NCI-H345 treated with DMSO at 0.1 percent for 48 hours (cell line): Measurements from ENCODE around the gene SF3A2.
A peak's percentile ranks its signal among the peaks of the same experiment; 100 is the strongest.

ENCODE experiments used
- DNase-seq: peaks from one replicate; lab custom pipeline; 2025; ENCODE audit not compliant: unreplicated experiment; lab: John Stamatoyannopoulos, UW

Gene SF3A2

DNA sequence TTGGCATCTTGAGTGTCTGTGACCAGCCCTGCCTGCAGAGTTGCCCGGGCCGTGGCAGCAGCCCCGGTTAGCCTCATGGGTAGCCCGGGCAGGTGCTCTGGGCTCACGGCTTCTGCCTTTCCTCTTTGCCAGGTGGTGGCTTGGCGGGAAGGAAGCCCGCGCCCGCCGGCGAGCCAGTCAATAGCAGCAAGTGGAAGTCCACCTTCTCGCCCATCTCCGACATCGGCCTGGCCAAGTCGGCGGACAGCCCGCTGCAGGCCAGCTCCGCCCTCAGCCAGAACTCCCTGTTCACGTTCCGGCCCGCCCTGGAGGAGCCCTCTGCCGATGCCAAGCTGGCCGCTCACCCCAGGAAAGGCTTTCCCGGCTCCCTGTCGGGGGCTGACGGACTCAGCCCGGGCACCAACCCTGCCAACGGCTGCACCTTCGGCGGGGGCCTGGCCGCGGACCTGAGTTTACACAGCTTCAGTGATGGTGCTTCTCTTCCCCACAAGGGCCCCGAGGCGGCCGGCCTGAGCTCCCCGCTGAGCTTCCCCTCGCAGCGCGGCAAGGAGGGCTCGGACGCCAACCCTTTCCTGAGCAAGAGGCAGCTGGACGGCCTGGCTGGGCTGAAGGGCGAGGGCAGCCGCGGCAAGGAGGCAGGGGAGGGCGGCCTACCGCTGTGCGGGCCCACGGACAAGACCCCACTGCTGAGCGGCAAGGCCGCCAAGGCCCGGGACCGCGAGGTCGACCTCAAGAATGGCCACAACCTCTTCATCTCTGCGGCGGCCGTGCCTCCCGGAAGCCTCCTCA, 10.4 kb upstream of the SF3A2 start:
- no peak for DNase-seq

DNA sequence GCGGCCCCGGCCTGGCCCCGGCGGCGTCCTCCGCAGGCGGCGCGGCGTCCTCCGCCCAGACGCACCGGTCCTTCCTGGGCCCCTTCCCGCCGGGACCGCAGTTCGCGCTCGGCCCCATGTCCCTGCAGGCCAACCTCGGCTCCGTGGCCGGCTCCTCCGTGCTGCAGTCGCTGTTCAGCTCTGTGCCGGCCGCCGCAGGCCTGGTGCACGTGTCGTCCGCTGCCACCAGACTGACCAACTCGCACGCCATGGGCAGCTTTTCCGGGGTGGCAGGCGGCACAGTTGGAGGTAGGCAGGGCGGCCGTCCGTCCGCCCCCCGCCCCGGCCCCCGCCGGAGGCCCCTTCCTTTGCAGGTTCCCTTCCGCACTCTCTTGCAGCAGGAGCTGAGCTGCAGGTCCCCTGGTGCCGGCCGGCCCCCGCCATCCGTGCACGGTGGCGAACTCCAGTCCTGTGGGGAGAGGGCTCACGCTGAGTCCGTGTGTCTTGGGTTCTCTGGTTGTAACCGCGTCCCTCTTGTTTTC, 9.7 kb upstream of the SF3A2 start:
- no peak for DNase-seq

DNA sequence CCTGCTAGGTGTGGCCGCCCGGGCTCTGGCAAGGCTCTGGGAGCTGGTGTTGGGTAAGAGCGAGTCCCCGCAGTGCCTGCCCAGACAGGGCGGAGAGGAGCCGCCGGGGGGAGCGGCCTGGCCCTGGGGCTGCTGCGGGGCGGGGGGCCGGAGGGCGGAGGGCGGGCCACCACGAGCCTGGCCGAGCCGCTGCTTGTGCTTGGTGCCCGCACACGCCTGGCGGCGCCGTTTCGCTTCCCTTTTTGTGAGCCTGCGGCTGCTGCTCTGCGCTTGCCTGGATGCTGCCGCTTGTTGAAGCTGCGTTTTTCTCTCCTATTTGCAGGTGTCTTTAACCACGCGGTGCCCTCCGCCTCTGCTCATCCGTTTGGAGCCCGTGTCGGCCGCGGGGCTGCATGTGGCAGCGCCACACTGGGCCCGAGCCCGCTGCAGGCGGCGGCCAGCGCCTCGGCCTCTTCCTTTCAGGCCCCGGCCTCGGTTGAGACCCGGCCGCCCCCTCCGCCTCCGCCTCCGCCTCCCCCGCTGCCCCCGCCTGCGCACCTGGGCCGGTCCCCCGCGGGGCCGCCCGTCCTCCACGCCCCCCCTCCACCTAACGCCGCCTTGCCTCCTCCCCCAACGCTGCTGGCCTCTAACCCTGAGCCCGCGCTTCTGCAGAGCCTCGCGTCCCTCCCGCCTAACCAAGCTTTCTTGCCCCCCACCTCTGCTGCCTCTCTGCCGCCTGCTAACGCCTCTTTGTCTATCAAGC, 9.0 kb upstream of the SF3A2 start:
- no peak for DNase-seq

DNA sequence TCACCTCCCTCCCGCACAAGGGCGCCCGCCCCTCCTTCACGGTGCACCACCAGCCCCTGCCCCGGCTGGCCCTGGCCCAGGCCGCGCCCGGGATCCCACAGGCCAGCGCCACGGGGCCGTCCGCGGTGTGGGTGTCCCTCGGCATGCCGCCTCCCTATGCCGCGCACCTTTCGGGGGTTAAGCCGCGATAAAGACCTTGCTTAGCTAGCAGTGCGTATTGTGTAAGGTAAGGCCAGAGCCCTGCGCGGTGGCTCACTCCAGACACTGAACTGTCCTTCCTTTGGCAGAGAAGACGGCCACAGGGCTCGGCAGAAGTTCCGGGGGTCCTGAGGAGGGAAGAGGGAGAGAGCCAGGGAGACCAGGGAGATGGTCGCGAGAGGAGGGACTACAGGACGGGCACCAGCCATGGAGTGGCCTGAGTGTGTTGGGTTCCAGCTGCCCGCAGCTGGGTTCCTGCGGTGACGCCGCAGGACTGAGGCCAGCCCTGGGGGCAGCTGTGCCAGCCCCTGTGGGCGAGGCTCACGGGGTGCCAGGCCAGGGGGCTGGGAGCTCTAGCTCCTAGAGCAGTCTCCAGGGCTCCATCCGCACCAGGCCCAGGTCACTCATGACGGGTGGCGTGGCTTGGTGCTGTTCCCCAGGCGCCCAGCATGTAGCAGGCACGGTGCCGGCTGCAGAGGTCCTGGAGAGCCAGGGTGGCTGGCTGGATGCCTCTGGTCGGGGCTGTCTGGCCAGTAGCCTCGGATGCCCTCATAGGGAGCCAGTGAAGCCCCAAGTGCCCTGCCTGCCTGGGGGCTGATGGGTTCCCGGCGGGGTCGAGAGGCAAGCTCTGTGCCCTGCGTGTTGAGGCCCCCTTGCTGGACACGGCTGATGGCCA, 8.2 kb upstream of the SF3A2 start:
- DNase-seq, result no peak

DNA sequence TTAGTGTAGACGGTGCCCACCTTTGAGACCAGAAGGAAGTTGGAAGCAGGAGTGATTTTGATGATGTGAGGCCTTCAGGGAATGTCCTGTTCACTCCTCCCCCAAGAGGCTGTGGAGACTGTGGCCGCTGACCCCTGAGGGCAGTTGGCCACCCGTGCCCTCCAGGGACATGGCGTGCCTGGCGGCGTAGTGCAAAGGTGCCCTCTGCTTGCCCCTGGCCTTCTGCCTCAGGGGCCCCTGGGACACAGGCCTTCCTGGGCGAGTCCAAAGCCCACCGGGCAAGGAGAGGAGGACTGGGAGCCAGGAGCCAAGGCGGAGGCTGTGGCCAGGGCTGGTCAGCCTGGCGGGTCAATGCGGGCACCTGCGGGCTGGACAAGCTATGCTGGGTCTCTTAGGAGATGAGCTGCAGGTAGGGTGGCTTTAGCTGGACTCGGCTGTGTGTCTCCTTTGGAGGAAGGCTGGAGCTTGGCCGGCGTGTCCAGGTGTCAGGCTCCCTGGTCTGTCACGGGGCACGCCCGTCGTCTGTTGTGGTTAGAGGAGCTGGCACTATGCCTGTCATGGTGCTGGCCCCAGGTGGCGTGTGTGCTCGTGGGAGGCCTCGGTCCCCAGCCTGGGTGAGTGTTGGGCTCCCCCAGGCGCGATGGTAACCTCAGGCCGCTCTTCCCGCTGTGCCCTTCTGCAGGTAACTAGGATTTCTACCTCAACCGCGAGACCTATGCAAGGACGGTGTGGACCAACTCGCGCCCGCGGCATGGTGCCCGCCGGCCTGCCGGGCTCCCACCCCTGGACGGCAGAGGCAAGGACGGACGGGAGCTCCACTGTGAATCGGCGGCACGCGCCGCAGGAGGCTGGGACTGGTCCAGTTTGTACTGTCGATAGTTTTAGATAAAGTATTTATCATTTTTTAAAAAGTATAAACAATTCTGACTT, 7.3 kb upstream of the SF3A2 start:
- DNase-seq, result no peak

DNA sequence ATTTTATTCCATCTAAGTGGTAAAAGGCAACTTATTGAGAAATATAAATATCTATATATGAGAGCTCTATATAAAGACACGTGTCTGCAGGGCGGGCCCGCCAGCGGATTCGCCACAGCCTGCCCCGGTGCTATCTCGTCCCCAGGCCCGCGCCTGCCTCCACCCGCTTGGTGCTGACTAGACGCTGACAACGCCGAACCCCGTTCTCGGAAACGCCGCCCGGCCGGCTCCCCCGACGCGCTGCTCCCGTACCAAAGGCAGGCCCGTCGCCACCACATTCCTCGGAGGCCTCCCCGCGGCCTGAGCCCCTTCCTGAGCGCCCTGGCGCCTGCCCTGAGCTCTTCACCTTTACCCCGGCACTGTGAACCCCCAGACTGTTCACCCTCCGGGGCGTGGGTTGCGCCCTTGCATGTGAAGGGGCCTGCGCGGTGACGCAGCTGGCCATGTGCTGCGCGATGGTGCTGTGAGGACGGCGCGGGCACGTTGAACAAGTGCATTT, 6.5 kb upstream of the SF3A2 start:
- DNase-seq, result no peak

DNA sequence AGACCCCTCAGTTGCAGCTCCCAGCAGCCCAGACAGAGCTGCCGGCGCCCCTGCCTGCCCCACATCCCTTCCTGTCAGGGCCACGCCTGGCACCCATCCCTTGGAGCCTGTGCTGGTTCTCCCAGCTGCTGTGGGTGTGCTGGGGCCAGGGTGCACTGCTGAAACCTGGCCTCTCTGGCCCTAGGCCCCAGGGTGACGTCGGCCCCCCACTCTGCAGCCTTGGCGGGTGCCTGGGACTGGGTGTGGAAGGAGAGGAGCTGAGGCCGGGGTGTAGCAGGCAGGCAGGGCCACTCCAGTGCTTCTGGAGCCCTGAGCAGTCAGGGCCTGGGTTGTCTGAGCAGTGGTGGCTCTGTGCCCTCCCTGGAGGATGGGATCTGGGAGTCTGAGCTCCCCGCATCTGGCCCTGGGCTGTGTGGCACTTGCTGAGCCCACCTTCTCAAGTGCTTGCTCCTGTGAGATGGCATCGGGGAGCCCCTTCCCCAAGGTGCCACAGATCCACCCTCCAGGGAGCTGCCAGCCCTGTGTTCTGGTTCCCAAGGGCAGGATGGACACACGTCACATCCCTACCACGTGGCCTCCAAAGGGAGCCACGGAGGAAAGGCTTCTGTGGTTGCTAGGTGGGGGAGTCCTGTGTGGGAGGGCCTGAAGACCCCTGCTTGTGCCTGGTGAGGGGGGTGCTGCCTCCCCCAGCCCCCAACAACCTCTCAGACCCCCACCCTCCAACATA, 5.7 kb upstream of the SF3A2 start:
- DNase-seq, result no peak

DNA sequence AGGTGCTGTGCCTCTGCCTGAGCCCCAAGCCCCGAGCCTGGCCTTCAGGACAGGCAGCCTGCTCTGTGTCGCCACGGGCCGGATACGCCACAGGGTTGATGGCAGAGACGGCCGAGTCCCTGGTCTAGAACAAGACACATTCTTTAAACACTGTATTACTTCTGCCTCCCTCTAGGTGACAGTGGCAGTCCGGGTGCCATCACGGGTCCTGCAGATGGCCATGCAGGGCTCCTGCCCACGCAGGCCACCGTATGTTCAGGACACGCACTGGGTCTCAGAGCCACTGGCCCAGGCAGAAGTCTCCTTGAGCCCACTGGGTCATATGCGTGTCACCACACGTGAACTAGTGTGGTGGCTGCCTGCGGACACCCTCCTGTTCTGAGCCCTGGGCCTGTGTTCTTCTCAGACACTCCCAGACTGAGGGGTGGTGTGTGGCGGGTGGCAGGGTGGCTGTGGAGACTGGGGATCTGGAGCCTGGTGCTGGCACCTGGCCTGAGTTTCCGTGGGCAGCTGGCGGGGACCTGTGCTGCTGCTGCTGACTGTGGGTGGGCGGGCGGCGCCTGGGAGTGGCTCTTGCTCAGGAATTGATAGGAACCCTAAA, 4.9 kb upstream of the SF3A2 start:
- DNase-seq, result no peak

DNA sequence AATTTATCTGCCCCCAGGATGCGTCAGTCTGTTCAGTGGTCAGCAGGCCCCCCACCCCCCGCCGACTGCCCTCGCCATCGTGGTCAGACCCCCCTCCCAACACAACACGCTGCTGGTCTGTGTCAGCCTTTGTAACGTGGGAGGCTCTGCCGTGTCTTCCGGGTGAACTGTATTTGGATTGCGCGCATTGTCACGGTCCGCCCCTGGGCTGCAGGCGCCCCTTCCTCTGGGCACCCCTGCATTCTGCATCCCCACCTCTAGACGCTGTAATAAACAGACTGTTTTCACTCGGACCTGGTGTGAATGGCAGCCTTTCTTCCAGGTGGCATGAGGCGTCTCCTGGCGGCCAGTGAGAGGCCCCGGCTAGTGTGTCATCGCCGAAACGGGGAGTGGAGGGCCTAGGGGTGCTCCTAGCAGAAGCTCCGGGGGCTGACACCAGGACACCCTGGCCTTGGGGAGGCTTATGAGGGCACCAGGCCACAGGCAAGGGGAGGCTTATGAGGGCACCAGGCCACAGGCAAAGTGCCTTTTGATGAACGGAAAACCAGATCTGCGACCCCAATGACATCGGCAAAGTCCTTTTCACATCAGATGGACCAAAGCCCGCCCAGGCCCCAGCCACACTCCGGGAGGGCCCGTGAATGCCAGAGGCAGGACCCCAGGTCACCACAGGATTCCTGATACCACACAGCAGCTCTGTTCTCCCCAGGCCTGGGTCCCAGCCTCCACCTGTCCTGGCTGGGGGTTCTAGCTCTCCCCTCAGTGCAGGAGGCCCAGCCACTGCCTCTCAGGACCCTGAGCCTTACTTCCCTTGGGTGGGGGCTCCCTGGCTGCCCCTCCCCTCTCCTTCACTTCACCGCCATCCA, 4.1 kb upstream of the SF3A2 start:
- no peak for DNase-seq

DNA sequence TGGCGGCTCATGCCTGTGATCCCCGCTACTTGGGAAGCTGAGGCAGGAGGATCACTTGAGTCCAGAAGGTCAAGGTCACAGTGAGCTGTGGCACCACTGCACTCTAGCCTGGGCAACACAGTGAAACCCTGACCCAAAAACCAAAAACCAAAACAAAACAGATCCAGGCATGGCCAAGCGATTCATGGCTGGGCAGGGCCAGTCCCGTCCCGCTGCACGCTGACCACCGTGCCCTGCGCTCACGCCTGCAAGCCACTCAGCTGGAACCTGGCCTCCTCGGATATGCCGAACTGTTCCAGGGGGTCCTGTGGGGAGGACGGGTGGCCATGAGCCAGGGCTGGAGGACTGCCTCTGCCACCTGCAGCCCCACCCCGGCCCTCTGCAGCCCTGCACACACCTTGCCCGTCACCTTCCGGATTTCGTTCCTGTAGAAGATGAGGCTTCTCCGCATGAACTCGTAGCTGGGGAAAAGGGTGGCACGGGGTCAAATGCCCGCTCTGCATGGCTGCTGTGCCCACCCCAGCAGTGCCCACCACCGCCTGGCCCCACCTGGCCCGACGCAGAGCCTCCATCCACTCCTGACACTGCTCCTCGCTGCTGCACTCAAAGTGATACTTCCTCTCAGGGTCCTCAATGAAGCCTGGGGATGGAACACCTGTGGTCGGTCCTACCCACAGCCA, 2.9 kb upstream of the SF3A2 start:
- no peak for DNase-seq

DNA sequence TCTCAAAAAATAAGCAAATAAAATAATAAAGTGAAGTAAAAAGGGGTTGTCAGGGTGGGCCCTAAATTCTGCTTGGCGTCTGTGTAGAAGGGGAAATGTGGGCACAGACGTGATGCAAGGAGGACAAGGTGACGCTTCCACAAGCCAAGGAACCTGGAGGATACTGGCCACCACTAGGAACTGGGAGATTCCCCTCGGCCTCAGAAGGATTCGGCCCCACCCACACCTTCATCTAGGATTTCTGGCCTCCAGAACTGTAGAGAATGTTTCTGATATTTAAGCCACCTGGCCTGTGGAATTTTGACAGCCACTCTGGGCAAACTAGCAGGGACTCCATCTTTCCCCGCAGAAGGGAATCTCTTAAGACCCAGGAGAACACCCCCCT, 1.6 kb upstream of the SF3A2 start:
- no peak for DNase-seq

DNA sequence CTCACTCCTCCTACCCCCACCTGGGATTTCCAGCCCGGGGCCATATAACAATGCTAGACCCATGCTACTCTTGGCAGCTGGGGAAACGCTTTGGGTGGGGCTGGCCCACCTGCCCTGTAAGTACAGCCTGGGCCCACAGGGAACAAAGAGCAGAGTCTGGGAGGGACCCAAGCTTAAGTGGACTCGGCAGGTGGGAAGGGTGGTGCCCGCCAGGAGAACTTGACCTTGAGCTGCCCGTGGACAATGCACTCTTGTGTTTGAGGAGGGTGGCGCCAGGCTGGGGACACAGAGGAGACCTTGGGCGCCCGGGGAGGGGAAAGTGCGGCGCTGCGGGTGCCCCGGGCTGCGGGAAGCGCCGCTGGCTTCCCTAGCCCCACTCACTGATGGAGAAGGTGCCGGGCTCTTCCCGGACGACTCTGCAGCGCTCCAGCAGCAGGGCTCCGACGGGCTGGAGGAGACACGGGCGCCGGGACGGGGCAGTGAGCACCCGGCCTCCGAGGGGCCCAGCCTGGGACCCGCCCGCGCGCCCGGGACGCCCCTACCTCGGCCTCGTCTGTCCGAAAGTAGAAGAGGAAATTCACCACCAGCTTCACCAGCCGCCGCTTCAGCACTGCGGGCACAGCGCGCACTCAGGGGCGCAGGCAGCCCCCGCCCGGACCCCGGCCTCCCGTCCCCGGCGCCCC, 1.1 kb upstream of the SF3A2 start:
- peak; percentile 87 for DNase-seq

DNA sequence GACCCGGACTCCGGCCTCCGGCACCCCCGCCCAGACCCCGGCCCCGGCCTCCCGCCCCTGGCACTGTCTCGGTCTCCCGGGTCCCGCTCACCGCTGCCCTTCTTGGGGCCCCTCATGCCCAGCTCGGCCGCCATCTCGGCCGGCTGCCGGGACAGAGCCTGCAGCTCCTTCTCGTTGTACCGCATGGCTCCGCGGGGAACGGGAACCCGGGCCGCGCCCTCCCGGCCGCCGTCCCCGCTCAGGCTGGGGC, 635 bp upstream of the SF3A2 start:
- DNase-seq, result no peak

DNA sequence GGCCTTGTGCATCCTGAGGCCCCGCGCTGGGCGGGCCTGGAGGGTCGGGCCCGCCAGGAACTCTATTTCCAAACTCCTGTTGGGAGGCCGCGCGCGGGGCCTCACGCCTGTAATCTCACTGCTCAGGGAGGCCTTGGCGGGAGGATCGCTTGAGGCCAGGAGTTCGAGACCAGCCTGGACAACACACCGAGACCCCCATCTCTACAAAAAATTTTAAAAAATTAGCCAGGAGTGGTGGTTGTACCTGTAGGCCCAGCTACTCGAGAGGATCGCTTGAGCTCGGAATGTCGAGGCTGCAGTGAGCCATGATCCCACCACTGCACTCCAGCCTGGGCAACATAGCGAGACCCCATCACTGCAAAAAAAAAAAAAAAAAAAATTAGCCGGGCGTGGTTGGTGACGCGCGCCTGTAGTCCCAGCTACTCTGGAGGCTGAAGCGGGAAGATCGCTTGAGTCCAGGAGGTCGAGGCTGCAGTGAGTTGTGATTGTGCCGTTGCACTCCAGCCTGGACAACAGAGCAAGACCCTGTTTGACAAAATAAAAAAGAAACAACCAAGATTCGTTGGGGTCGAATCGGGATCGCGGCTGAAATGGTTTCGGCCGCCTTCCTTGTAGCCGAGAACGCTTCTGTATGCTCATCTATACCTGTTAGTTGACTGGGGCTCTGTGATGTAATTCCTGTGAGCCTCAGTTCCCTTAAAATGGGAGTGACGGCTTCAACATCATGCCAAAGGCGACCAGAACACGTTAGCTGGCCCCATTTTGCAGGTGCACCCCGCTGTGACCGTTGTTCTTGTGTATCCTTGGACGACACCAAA, 636 bp downstream of the SF3A2 start:
- no peak for DNase-seq

DNA sequence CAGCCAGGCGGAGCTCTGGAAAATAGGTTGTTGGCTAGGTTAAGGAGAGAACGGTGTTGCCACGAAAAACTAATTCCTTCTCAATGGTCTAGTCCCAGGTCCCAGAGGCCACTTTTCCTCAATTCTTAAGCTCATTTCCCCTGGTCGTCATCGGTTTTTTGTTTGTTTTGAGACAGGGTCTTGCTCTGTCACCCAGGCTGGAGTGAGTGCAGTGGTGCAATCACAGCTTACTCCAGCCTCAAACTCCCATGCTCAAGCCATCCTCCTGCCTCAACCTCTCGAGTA, 1.2 kb downstream of the SF3A2 start:
- DNase-seq, result no peak

DNA sequence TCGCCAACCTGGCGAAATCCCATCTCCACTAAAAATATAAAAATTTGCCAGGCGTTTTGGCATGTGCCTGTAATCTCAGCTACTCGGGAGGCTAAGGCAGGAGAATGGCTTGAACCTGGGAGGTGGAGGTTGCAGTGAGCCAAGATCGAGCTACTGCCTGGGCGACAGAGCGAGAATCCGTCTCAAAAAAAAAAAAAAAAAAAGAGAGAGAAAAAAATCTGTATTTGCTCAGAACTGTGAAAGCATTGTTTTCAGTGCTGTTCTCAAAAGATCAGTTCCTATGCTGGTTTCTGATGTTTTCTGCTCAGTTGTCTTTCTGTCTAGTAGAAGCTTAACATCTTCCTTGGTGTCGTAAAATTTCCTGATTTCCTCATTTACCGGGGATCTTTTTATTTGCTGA, 2.5 kb downstream of the SF3A2 start:
- DNase-seq, result no peak
